H1 (cell line): ENCODE measurements around the gene CLP1. TPM values are rescaled to one million over a fixed set of nuclear protein-coding genes. Genes with fewer than 3 reads are reported as not detected.
A peak's percentile ranks its signal among the peaks of the same experiment; 100 is the strongest.

ENCODE experiments used
- CTCF ChIA-PET: fragments of 300-600 bp; sonication (Branson Sonifier 250); formaldehyde crosslinking; loops from one replicate; lab custom pipeline; 2021; ENCODE audit not compliant: partially characterized antibody; lab: Charles Lee
- POLR2A ChIA-PET: fragments of 300-600 bp; sonication (Branson Sonifier 250); formaldehyde crosslinking; loops from one replicate; lab custom pipeline; 2021; ENCODE audit warnings: inconsistent platforms; ENCODE audit not compliant: partially characterized antibody; lab: Charles Lee
- DNase-seq, 2 experiments: peaks; one replicate each; pipeline versions ENCODE4 v3.0.0 to v3.0.0-alpha.2; 2010 to 2022; ENCODE audit warnings: low spot score in 2 of 2, low read depth in 1 of 2, mixed read lengths in 1 of 2
- FAIRE-seq: peaks from 2 replicates; lab custom pipeline; 2011; peaks lifted over from hg19 to GRCh38; lab: Jason Lieb, UNC
- H2AFZ ChIP-seq: 2 replicates; pipeline ENCODE4 v1.8.1; 2012; ENCODE audit warnings: low read length, inconsistent platforms
- H2AK5ac ChIP-seq: 2 replicates; pipeline ENCODE4 v1.6.1; 2013; ENCODE audit warnings: low read depth, low read length
- H2BK120ac ChIP-seq: replicated peaks from 2 replicates; pipeline ENCODE3; 2013; ENCODE audit warnings: low read depth, low read length, inconsistent platforms
- H2BK12ac ChIP-seq: 2 replicates; pipeline ENCODE4 v1.6.1; 2013; ENCODE audit warnings: low read depth, low read length
- H2BK15ac ChIP-seq: 2 replicates; pipeline ENCODE4 v1.6.1; 2013; ENCODE audit warnings: low read length
- H2BK20ac ChIP-seq: 2 replicates; pipeline ENCODE4 v1.6.1; 2013; ENCODE audit warnings: low read length
- H2BK5ac ChIP-seq: 2 replicates; pipeline ENCODE4 v1.6.1; 2013; ENCODE audit warnings: low read depth, low read length
- H3K14ac ChIP-seq: 2 replicates; pipeline ENCODE4 v1.6.1; 2013; ENCODE audit warnings: inconsistent platforms; ENCODE audit not compliant: insufficient read length
- H3K18ac ChIP-seq: 2 replicates; pipeline ENCODE4 v1.6.1; 2013; ENCODE audit warnings: low read length; ENCODE audit errors: extremely low read depth
- H3K23ac ChIP-seq: 2 replicates; pipeline ENCODE4 v1.6.1; 2013; ENCODE audit warnings: inconsistent platforms; ENCODE audit not compliant: insufficient read length
- H3K23me2 ChIP-seq: 2 replicates; pipeline ENCODE4 v1.6.1; 2013; ENCODE audit warnings: low read depth, low read length
- H3K27ac ChIP-seq: 2 replicates; pipeline ENCODE4 v1.6.1; 2011; ENCODE audit warnings: low read depth, low read length, inconsistent platforms
- H3K27me3 ChIP-seq, 4 experiments: replicated peaks in 1 of 4; 1 replicate in 1 of 4; 2 replicates in 3 of 4; pipeline versions ENCODE4 v1.6.1 to v1.8.1; 2011 to 2013; ENCODE audit warnings: low read length in 3 of 4, mild to moderate bottlenecking in 3 of 4, inconsistent platforms in 2 of 4, mixed read lengths in 2 of 4, moderate library complexity in 1 of 4; ENCODE audit not compliant: control insufficient read depth in 3 of 4, insufficient read depth in 3 of 4; ENCODE audit errors: extremely low read depth in 1 of 4
- H3K36me3 ChIP-seq, 4 experiments: 2 replicates each; pipeline versions ENCODE4 v1.6.1 to v1.8.1; 2011 to 2013; ENCODE audit warnings: mild to moderate bottlenecking in 4 of 4, low read length in 3 of 4, moderate library complexity in 2 of 4, control low read depth in 1 of 4, inconsistent platforms in 1 of 4; ENCODE audit not compliant: insufficient read depth in 4 of 4, control insufficient read depth in 2 of 4
- H3K4ac ChIP-seq: replicated peaks from 2 replicates; pipeline ENCODE3; 2013; ENCODE audit warnings: low read length, low read depth, mixed read lengths, inconsistent platforms; ENCODE audit not compliant: insufficient read length
- H3K4me1 ChIP-seq, 4 experiments: replicated peaks in 1 of 4; 1 replicate in 1 of 4; 2 replicates in 3 of 4; pipeline versions ENCODE4 v1.6.1 to v1.8.1; 2011 to 2013; ENCODE audit warnings: low read length in 3 of 4, inconsistent platforms in 2 of 4, mixed read lengths in 1 of 4; ENCODE audit not compliant: insufficient read depth in 4 of 4, control insufficient read depth in 3 of 4
- H3K4me2 ChIP-seq, 2 experiments: 2 replicates each; pipeline versions ENCODE4 v1.6.1 to v1.8.1; 2011 to 2013; ENCODE audit warnings: low read depth in 2 of 2, low read length in 2 of 2, control low read depth in 1 of 2, inconsistent platforms in 1 of 2, mild to moderate bottlenecking in 1 of 2; ENCODE audit not compliant: insufficient read depth in 1 of 2
- H3K4me3 ChIP-seq, 4 experiments: fragments of 200-600, 300-600 bp in 1 of 4; sonication (generic), shearing (Covaris generic), sonication (Bioruptor Twin) in 1 of 4; 2 replicates each; pipeline versions ENCODE4 v1.5.1 to v1.8.1; 2011 to 2016; ENCODE audit warnings: low read length in 4 of 4, low read depth in 3 of 4, control low read depth in 2 of 4, inconsistent platforms in 2 of 4, mild to moderate bottlenecking in 2 of 4, mixed read lengths in 1 of 4, moderate library complexity in 1 of 4; ENCODE audit not compliant: insufficient read depth in 2 of 4; ENCODE audit errors: extremely low read depth in 1 of 4
- H3K56ac ChIP-seq: replicated peaks from 2 replicates; pipeline ENCODE3; 2013; ENCODE audit warnings: low read depth, mild to moderate bottlenecking, mixed read lengths, low read length, inconsistent platforms; ENCODE audit not compliant: insufficient read length
- H3K79me1 ChIP-seq: 2 replicates; pipeline ENCODE4 v1.6.1; 2013; ENCODE audit warnings: low read depth, low read length, control low read depth
- H3K79me2 ChIP-seq, 2 experiments: 2 replicates each; pipeline versions ENCODE4 v1.6.1 to v1.8.1; 2012 to 2013; ENCODE audit warnings: low read length in 2 of 2, mild to moderate bottlenecking in 2 of 2, inconsistent platforms in 1 of 2; ENCODE audit not compliant: insufficient read depth in 2 of 2, control insufficient read depth in 1 of 2
- H3K9ac ChIP-seq, 4 experiments: replicated peaks in 1 of 4; 1 replicate in 1 of 4; 2 replicates in 3 of 4; pipeline versions ENCODE4 v1.6.1 to v1.8.1; 2011 to 2013; ENCODE audit warnings: low read depth in 3 of 4, low read length in 3 of 4, control low read depth in 2 of 4, mild to moderate bottlenecking in 2 of 4, moderate library complexity in 2 of 4, inconsistent platforms in 1 of 4; ENCODE audit errors: extremely low read depth in 1 of 4
- H3K9me3 ChIP-seq, 2 experiments: 2 replicates each; pipeline versions ENCODE4 v1.6.1 to v1.8.1; 2012 to 2013; ENCODE audit warnings: mild to moderate bottlenecking in 2 of 2, moderate library complexity in 2 of 2, control low read depth in 1 of 2, inconsistent platforms in 1 of 2, low read depth in 1 of 2, low read length in 1 of 2, mixed read lengths in 1 of 2; ENCODE audit not compliant: insufficient read depth in 2 of 2
- H4K20me1 ChIP-seq, 2 experiments: replicated peaks in 1 of 2; 2 replicates each; pipeline versions ENCODE3 to v1.8.1; 2011 to 2013; ENCODE audit warnings: inconsistent platforms in 2 of 2, low read length in 2 of 2, mild to moderate bottlenecking in 1 of 2; ENCODE audit not compliant: insufficient read depth in 2 of 2, control insufficient read depth in 1 of 2
- H4K5ac ChIP-seq: 2 replicates; pipeline ENCODE4 v1.6.1; 2013; ENCODE audit warnings: low read length, low read depth, mixed read lengths, inconsistent platforms; ENCODE audit not compliant: insufficient read length
- H4K8ac ChIP-seq: 2 replicates; pipeline ENCODE4 v1.8.0; 2013; ENCODE audit warnings: mild to moderate bottlenecking, moderate library complexity, low read length, inconsistent platforms; ENCODE audit not compliant: insufficient read depth; ENCODE audit errors: extremely low read depth
- H4K91ac ChIP-seq: replicated peaks from 2 replicates; pipeline ENCODE3; 2013; ENCODE audit warnings: low read length, mixed read lengths, inconsistent platforms; ENCODE audit not compliant: insufficient read length
- CTBP2 ChIP-seq: IDR thresholded peaks from 2 replicates; pipeline ENCODE4 v1.7.0; 2011; ENCODE audit warnings: borderline replicate concordance, mild to moderate bottlenecking, moderate library complexity, mixed read lengths, low read length; ENCODE audit not compliant: insufficient read depth, insufficient read length
- EP300 ChIP-seq, 2 experiments: IDR thresholded peaks; 1 replicate in 1 of 2; 2 replicates in 1 of 2; pipeline ENCODE4 v1.6.1; 2011 to 2012; ENCODE audit warnings: low read depth in 2 of 2, low read length in 2 of 2, mild to moderate bottlenecking in 2 of 2, borderline replicate concordance in 1 of 2, inconsistent platforms in 1 of 2, moderate library complexity in 1 of 2
- FOSL1 ChIP-seq: IDR thresholded peaks from 2 replicates; pipeline ENCODE4 v1.6.1; 2011; ENCODE audit warnings: mild to moderate bottlenecking, low read depth, low read length, moderate library complexity; ENCODE audit not compliant: insufficient read depth
- HDAC2 ChIP-seq, 2 experiments: fragments of 300-600 bp in 1 of 2; sonication (generic) in 1 of 2; IDR thresholded peaks; 2 replicates each; pipeline ENCODE4 v1.6.1; 2011 to 2012; ENCODE audit warnings: low read depth in 2 of 2, low read length in 2 of 2, mild to moderate bottlenecking in 2 of 2, moderate library complexity in 2 of 2, borderline replicate concordance in 1 of 2, inconsistent platforms in 1 of 2
- NRF1 ChIP-seq: IDR thresholded peaks from 2 replicates; pipeline ENCODE4 v1.6.1; 2011; ENCODE audit warnings: mild to moderate bottlenecking, low read depth, low read length, improper control_type of control experiment
- POLR2AphosphoS5 ChIP-seq: IDR thresholded peaks from 2 replicates; pipeline ENCODE4 v1.6.1; 2011; ENCODE audit warnings: low read depth, low read length
- POU5F1 ChIP-seq: IDR thresholded peaks from 2 replicates; pipeline ENCODE4 v1.6.1; 2011; ENCODE audit warnings: low read depth, mild to moderate bottlenecking, low read length, moderate library complexity
- RNF2 ChIP-seq: fragments of 200-900, 300-1000 bp; sonication (generic); IDR thresholded peaks from 2 replicates; pipeline ENCODE4 v1.7.1; 2016; ENCODE audit warnings: borderline replicate concordance, low read depth, mild to moderate bottlenecking, antibody characterized with exemption, low read length; ENCODE audit not compliant: poor library complexity, severe bottlenecking; ENCODE audit errors: missing control alignments
- SIX5 ChIP-seq: IDR thresholded peaks from 2 replicates; pipeline ENCODE4 v1.6.1; 2011; ENCODE audit warnings: mild to moderate bottlenecking, low read depth, low read length
- TBP ChIP-seq: IDR thresholded peaks from 2 replicates; pipeline ENCODE4 v1.6.1; 2011; ENCODE audit warnings: low read depth, low read length, improper control_type of control experiment
- WGBS, 2 experiments: shearing (Covaris generic) in 1 of 2; methylation state at CpG; one replicate each; pipeline versions ENCODE4 v1.1.6 to v1.1.7; 2013 to 2015; ENCODE audit warnings: low lambda C conversion rate in 2 of 2, mixed read lengths in 2 of 2, inconsistent platforms in 1 of 2, low coverage in 1 of 2, missing lambda C conversion rate in 1 of 2; ENCODE audit not compliant: insufficient replicate concordance in 2 of 2, insufficient coverage in 1 of 2, insufficient read length in 1 of 2; ENCODE audit errors: extremely low coverage in 1 of 2, missing lambda C conversion rate in 1 of 2; 5-methylcytosine and 5-hydroxymethylcytosine counted together
- polyA plus RNA-seq, 7 experiments: library from polyadenylated mRNA; depleted of rRNA in 3 of 7; stranded (reverse) in 5 of 7; unstranded in 2 of 7; fragments of >200 nt in 5 of 7; fragments of 200-250 nt in 2 of 7; gene quantifications; 1 replicate in 5 of 7; 2 replicates in 1 of 7; 4 replicates in 1 of 7; pipeline versions ENCODE4 v1.2.1 to v1.2.3, GENCODE V29; 2011 to 2013; ENCODE audit warnings: missing spikeins in 2 of 7, mixed read lengths in 2 of 7
- total RNA-seq: library from RNA; stranded (reverse); fragmentation: NEBNext Ultra II Directional; extraction: Animal tissue kit (Norgen Biotek cat#: 25700); gene quantifications from 2 replicates; pipeline ENCODE4 v1.2.1, GENCODE V29; 2021

CLP1 gene
- total and polyA plus RNA-seq, 2 of the 8 experiments (the other 6 are each of a cell fraction or from before 2014, with no cell fraction given) = 29.4 to 29.9 TPM

DNA sequence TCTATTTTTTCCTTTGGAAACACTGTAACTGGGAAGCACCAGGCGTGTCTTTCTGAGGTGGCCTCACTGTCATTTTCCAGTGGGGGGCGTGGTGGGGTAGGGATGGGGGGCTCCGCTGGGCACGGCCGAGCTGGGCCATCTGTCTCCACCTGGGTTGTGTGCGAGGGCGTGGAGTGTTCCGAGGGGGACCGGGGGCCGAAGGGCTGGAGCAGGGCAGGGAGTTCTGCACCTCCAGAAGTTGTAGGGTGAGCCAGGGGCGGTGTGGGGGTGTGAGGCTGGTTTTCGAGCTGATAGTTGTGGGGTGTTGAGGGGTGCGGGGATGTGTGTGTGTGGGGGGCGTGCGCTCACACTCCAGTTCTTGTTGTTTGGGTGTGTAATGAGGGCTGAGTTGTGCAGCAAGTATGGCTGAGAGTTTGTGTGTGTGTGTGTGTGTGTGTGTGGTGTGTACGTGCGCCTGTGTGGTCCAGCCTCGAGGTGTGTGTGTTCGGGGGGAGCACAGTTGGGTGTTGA lies 18.7 kb upstream of the CLP1 start:
- peak overlapping the region; percentile 99 for H4K91ac ChIP-seq
- peak overlapping the region; percentile 92; the same call in 1 of the 2 replicates for H4K8ac ChIP-seq
- peak overlapping the region; percentile 100 for H2BK5ac ChIP-seq
- peaks cover 15 to 27% of the 10 kb centered on the region in 2 experiments for H4K20me1 ChIP-seq
- H3K36me3 ChIP-seq = peaks cover 9 to 29% (median 13%) of the 10 kb centered on the region in 4 experiments; a peak in 6 of 8 replicates
- peak overlapping the region; percentile 68 to 94 for H3K4me2 ChIP-seq
- peaks cover 11 to 31% (median 22%) of the 10 kb centered on the region in 4 experiments for H3K4me1 ChIP-seq
- H3K56ac ChIP-seq = peak overlapping the region; percentile 95
- CTCF ChIA-PET = interaction anchor here (0.5 to 14.3 kb wide), 14 partner anchors 10 to 178 kb away, joined by 4 to 357 read pairs (median 14); partner anchors contain the start of genes RTN4RL2, SERPING1, UBE2L6 and YPEL4
- peaks cover 0 to 38% of the 10 kb centered on the region in 2 experiments; a peak in 2 of 4 replicates for H3K79me2 ChIP-seq
- no peak overlapping the region for H3K23ac ChIP-seq
- H3K18ac ChIP-seq = peak overlapping the region; percentile 100
- peak overlapping the region; percentile 90; the same call in 1 of the 2 replicates for H2BK15ac ChIP-seq
- H3K79me1 ChIP-seq = peaks cover 10% of the 10 kb centered on the region; the same call in 1 of the 2 replicates
- H2AK5ac ChIP-seq = peak overlapping the region; percentile 99
- peak overlapping the region; percentile 98 for H3K27ac ChIP-seq
- no peaks in the 10 kb centered on the region for H3K9me3 ChIP-seq
- no peak for DNase-seq
- H3K23me2 ChIP-seq = peaks cover 17% of the 10 kb centered on the region
- H2AFZ ChIP-seq = no peak overlapping the region
- H2BK120ac ChIP-seq = peak overlapping the region; percentile 71
- H3K27me3 ChIP-seq = no peaks in the 10 kb centered on the region; a peak in 1 of 7 replicates
- peak overlapping the region; percentile 94 to 100 (median 98) for H3K4me3 ChIP-seq
- FAIRE-seq = no peak
- H3K4ac ChIP-seq = peak overlapping the region; percentile 96
- peak overlapping the region; percentile 95 for H4K5ac ChIP-seq
- H3K9ac ChIP-seq = peak overlapping the region; percentile 97 to 100 (median 99)
- 2% methylated on average over 17 of the region's 19 CpGs; no CpG with 5 or more reads in 1 of the 2 experiments for WGBS, 2 experiments
- peak overlapping the region; percentile 43 for H3K14ac ChIP-seq
- H2BK12ac ChIP-seq = peak overlapping the region; percentile 99; the same call in 1 of the 2 replicates
- POLR2A ChIA-PET = interaction anchor here (0.7 to 29.6 kb wide), 40 partner anchors 7 to 924 kb away, joined by 3 to 1546 read pairs (median 7); partner anchors contain the start of genes CLP1, MED19, RTN4RL2 and SELENOH
- peak overlapping the region; percentile 8; the same call in 1 of the 2 replicates for H2BK20ac ChIP-seq
- TF ChIP-seq RNF2 = no peak
- no peak for TF ChIP-seq CTBP2
- no peak for TF ChIP-seq TBP
- TF ChIP-seq SIX5 = no peak
- TF ChIP-seq POU5F1 = no peak
- TF ChIP-seq FOSL1 = no peak
- no peak for TF ChIP-seq NRF1
- TF ChIP-seq EP300 (IDR thresholded peaks at IDR 0.05; ENCODE audit: borderline replicate concordance in 1 of 2, low read depth in 2 of 2, low read length in 2 of 2) = no peak
- TF ChIP-seq POLR2AphosphoS5 = peak; percentile 98
- peak in 1 of 2 experiments; percentile 5; a peak in 1 of 4 replicates for TF ChIP-seq HDAC2 (IDR thresholded peaks at IDR 0.05; ENCODE audit: borderline replicate concordance in 1 of 2, low read depth in 2 of 2, low read length in 2 of 2)
